Panc1 (cell line): ENCODE results near the gene RNASET2. TPM values are rescaled to one million over a fixed set of nuclear protein-coding genes. Genes with fewer than 3 reads are reported as not detected.

Experiments used
- ATAC-seq: fragments of 200-7000 bp; cut with Tn5 transposase; 2 replicates; pipeline ENCODE4 v1.9.1; 2020; ENCODE audit warnings: mild to moderate bottlenecking, moderate library complexity
- BruUV-seq: library from RNA; stranded (reverse); fragments of 400-500 nt; replicated peaks from 2 replicates; lab custom pipeline; 2021; lab: Mats Ljungman, UMichigan
- CTCF ChIA-PET: fragments of 300-600 bp; sonication (Branson Sonifier 250); formaldehyde crosslinking; loops from one replicate; lab custom pipeline; 2022; ENCODE audit warnings: antibody characterized with exemption; lab: Charles Lee
- POLR2A ChIA-PET: fragments of 300-600 bp; sonication (Branson Sonifier 250); formaldehyde crosslinking; loops from one replicate; lab custom pipeline; 2022; ENCODE audit warnings: antibody characterized with exemption; lab: Charles Lee
- DNase-seq: peaks from one replicate; pipeline ENCODE4 v3.0.0-alpha.2; 2010; ENCODE audit warnings: low read depth, low spot score
- H3K27ac ChIP-seq: 2 replicates; pipeline ENCODE4 v1.5.1; 2011; ENCODE audit warnings: mild to moderate bottlenecking, low read length, inconsistent platforms
- H3K27me3 ChIP-seq: fragments of 200-500 bp; sonication (Bioruptor generic); 2 replicates; pipeline ENCODE4 v1.6.0; 2014; ENCODE audit warnings: low read length, inconsistent platforms; ENCODE audit not compliant: control insufficient read depth, insufficient read depth
- H3K36me3 ChIP-seq: fragments of 200-500 bp; sonication (Bioruptor generic); 2 replicates; pipeline ENCODE4 v1.5.1; 2014; ENCODE audit warnings: inconsistent platforms, mild to moderate bottlenecking, low read length, moderate library complexity; ENCODE audit not compliant: control insufficient read depth, insufficient read depth
- H3K4me1 ChIP-seq: 2 replicates; pipeline ENCODE4 v1.5.1; 2011; ENCODE audit warnings: inconsistent platforms, mild to moderate bottlenecking, low read length, moderate library complexity; ENCODE audit not compliant: control insufficient read depth, insufficient read depth
- H3K4me3 ChIP-seq, 2 experiments: 2 replicates each; pipeline ENCODE4 v1.5.1; 2011 to 2012; ENCODE audit warnings: low read depth in 2 of 2, low read length in 2 of 2, mild to moderate bottlenecking in 2 of 2, inconsistent platforms in 1 of 2, moderate library complexity in 1 of 2
- H3K9me3 ChIP-seq: fragments of 200-500 bp; sonication (Bioruptor generic); 2 replicates; pipeline ENCODE4 v1.5.1; 2014; ENCODE audit warnings: low read depth, mild to moderate bottlenecking, inconsistent platforms, low read length, moderate library complexity; ENCODE audit not compliant: control insufficient read depth, insufficient read depth
- POLR2AphosphoS5 ChIP-seq: IDR thresholded peaks from 2 replicates; pipeline ENCODE4 v1.6.1; 2012; ENCODE audit warnings: mild to moderate bottlenecking, low read depth, low read length, moderate library complexity
- REST ChIP-seq, 2 experiments: IDR thresholded peaks; 2 replicates each; pipeline ENCODE4 v1.6.1; 2011 to 2012; ENCODE audit warnings: low read depth in 2 of 2, control low read depth in 1 of 2, low read length in 1 of 2, mild to moderate bottlenecking in 1 of 2, moderate library complexity in 1 of 2; ENCODE audit not compliant: insufficient read depth in 1 of 2
- SIN3A ChIP-seq: IDR thresholded peaks from 2 replicates; pipeline ENCODE4 v1.6.1; 2012; ENCODE audit warnings: low read depth, mild to moderate bottlenecking, low read length, moderate library complexity, borderline replicate concordance; ENCODE audit not compliant: insufficient read depth
- TCF7L2 ChIP-seq: IDR thresholded peaks from 2 replicates; pipeline ENCODE4 v1.6.1; 2011; ENCODE audit warnings: mild to moderate bottlenecking, low read depth, low read length, inconsistent platforms
- in situ Hi-C: cut with HindIII; loops from 2 replicates; pipeline ENCODE4 v1.10.0; 2016; ENCODE audit warnings: low sequenced_read_pairs, low pct_unique_long_range_greater_than_20kb
- intact Hi-C: fragments of 100-400 bp; cut with micrococcal nuclease; formaldehyde crosslinking; loops from one replicate; pipeline ENCODE4 v1.10.0; 2022; ENCODE audit not compliant: unreplicated experiment
- total RNA-seq: library from RNA; stranded (reverse); gene quantifications from one replicate; pipeline ENCODE4 v1.2.1, GENCODE V29; 2021; ENCODE audit not compliant: unreplicated experiment
- TF ChIP-seq, protein P1 (sequence below): fragments of 450-650 bp; IDR thresholded peaks from 2 replicates; pipeline ENCODE4 v1.5.1; 2017; ENCODE audit warnings: mild to moderate bottlenecking

RNASET2 gene
- total RNA-seq, 1 experiment from 2014 or later: 9.7 TPM

GRCh38 chr6:166905013-166905412, 51.3 kb downstream of the RNASET2 start:
- H3K4me3 ChIP-seq: no peak overlapping the region
- in situ Hi-C loops (no loop called here), intact Hi-C loops (no loop called here)
- CTCF ChIA-PET: no interaction called here
- H3K36me3 ChIP-seq: no peaks in the 10 kb centered on the region
- ATAC-seq: no peak
- H3K4me1 ChIP-seq: no peaks in the 10 kb centered on the region
- no TSS peak for BruUV-seq
- POLR2A ChIA-PET: no interaction called here
- peaks cover 2% of the 10 kb centered on the region; the same call in 1 of the 2 replicates for H3K27me3 ChIP-seq
- DNase-seq: no peak
- TF ChIP-seq SIN3A (no peak), TCF7L2 (no peak), POLR2AphosphoS5 (no peak), REST (IDR thresholded peaks at IDR 0.05; ENCODE audit: insufficient read depth in 1 of 2, low read depth in 2 of 2, low read length in 1 of 2) (no peak)
- TF ChIP-seq, protein P1, sequence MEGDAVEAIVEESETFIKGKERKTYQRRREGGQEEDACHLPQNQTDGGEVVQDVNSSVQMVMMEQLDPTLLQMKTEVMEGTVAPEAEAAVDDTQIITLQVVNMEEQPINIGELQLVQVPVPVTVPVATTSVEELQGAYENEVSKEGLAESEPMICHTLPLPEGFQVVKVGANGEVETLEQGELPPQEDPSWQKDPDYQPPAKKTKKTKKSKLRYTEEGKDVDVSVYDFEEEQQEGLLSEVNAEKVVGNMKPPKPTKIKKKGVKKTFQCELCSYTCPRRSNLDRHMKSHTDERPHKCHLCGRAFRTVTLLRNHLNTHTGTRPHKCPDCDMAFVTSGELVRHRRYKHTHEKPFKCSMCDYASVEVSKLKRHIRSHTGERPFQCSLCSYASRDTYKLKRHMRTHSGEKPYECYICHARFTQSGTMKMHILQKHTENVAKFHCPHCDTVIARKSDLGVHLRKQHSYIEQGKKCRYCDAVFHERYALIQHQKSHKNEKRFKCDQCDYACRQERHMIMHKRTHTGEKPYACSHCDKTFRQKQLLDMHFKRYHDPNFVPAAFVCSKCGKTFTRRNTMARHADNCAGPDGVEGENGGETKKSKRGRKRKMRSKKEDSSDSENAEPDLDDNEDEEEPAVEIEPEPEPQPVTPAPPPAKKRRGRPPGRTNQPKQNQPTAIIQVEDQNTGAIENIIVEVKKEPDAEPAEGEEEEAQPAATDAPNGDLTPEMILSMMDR: no peak
- no peaks in the 10 kb centered on the region for H3K9me3 ChIP-seq
- H3K27ac ChIP-seq: no peak overlapping the region

DNA sequence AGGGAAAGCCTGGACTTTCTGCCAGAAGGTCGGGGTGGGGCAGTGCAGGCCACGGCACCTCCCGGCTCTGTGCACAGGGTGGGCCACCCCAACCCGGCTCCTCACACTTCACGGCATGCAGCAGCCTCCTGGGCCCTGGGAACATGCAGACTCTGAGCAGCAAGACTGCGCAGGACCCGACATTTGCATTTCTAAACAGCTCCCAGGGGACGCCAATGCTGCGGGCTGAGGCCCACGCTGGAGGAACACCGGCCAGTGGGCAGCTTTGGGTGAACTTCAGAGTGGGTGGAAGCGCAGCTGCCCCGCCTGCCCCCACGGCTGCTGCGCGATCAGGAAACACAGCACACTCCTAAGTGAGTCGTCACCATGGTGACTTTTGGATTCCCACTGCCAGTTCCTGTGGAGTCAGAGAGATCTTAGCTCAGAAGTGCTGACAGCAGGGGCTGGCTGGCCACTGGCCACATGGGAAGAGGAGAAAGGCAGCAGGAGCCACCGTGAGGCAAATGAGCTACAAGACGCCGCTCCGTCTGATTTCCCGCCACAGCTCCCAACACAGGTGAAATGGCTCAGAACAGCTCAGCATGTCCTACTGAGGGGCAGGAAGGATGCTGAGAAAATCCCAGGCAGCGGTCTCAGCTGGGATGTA, 52.1 kb downstream of the RNASET2 start:
- CTCF ChIA-PET: no interaction called here
- intact Hi-C loops: no loop called here
- Histone ChIP-seq H3K4me1 (no peaks in the 10 kb centered on the region), H3K9me3 (no peaks in the 10 kb centered on the region), H3K36me3 (no peaks in the 10 kb centered on the region), H3K4me3 (no peak overlapping the region), H3K27me3 (peaks cover 2% of the 10 kb centered on the region; the same call in 1 of the 2 replicates), H3K27ac (no peak overlapping the region)
- no peak for TF ChIP-seq TCF7L2
- TF ChIP-seq, protein P1: no peak
- no peak for TF ChIP-seq REST (IDR thresholded peaks at IDR 0.05; ENCODE audit: insufficient read depth in 1 of 2, low read depth in 2 of 2, low read length in 1 of 2)
- no peak for TF ChIP-seq SIN3A
- no peak for TF ChIP-seq POLR2AphosphoS5
- in situ Hi-C loops: no loop called here
- POLR2A ChIA-PET: no interaction called here
- ATAC-seq (no peak), DNase-seq (no peak)
- BruUV-seq: no TSS peak
